Measurements from ENCODE around the gene ASH1L.
"Not testable (repeated sequence)": the region's sequence is repeated elsewhere in the genome, so short reads cannot be mapped to it uniquely, and the experiment has no call there.

Gene ASH1L

DNA sequence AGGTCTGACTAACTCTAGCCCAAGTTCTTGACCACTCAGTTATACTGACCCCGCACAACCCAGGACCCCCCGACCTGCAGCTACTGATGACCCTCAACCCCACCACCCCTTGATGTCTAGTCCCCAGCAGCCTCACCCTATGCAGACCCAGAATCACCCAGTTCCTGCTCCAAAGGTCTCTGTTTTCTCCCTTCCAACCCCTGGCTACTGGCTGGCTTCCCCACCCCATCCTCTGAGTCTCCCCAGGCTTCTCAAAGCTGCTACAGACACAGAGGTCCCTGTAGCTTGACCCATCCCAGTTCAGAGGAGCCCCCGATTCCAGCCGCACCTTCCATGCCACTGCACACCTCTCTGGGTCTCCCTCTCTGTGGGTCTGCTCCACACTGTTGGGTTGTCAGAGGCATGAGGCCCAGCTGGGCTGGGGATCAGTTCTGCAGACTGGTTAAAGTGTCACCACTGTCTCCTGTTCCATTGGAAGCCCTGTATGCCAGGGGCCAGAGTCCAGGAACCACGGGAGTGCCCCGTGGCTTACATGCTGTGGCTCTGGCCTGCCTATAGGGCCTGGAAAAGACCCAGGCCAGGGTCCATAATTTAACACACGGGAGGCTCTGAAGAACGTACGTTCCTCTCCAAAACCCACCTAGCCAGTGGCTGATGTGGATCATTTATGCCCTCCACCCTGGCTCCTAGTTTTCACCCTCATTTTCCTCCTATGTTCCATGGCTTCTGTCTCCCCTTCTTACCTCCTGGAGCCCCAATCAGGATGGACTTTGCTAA is 261.9 kb downstream of the ASH1L start:
- DNase-seq (ENCODE audit: insufficient read length, low spot score) (no peak), FAIRE-seq (no peak)
- TF ChIP-seq SPI1 (IDR thresholded peaks at IDR 0.05; ENCODE audit: low read depth, low read length), result no peak
- TF ChIP-seq POLR2AphosphoS5 (IDR thresholded peaks at IDR 0.05; ENCODE audit: low read depth, low read length), result no peak
- no peak for TF ChIP-seq TAF1 (IDR thresholded peaks at IDR 0.05; ENCODE audit: low read depth, low read length)
- no peak for TF ChIP-seq PAX5 (IDR thresholded peaks at IDR 0.05; ENCODE audit: insufficient read depth, low read length, severe bottlenecking)
- no peak for TF ChIP-seq POU2F2 (IDR thresholded peaks at IDR 0.05; ENCODE audit: low read depth, low read length)
- TF ChIP-seq POLR2A (IDR thresholded peaks at IDR 0.05; ENCODE audit: low read depth, low read length), result no peak

DNA sequence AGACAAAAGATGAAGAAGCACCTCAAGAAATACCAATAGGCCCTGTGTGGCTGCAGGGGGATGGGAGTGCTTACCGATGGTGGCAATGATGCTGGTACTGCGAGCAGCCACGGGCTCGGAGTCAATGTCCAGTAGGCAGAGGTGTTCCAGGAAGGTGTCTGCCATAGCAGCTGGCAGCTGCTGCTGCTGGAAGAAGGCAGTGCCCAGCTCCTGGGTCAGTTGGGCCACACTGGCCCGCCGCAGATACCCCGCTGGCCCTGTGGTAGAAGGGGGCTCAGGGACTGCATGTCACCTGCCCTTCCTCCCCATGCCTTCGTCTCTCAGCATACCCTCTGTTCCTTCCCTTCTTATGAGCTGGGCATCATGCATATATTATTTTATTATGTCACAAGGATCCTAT is 262.6 kb downstream of the ASH1L start:
- no peak for TF ChIP-seq POLR2A (IDR thresholded peaks at IDR 0.05; ENCODE audit: low read depth, low read length)
- FAIRE-seq (no peak), DNase-seq (ENCODE audit: insufficient read length, low spot score) (no peak)

- TF ChIP-seq POLR2AphosphoS5 (IDR thresholded peaks at IDR 0.05; ENCODE audit: low read depth, low read length), result no peak
- no peak for TF ChIP-seq PAX5 (IDR thresholded peaks at IDR 0.05; ENCODE audit: insufficient read depth, low read length, severe bottlenecking)
- no peak for TF ChIP-seq TAF1 (IDR thresholded peaks at IDR 0.05; ENCODE audit: low read depth, low read length)
- no peak for TF ChIP-seq POLR2A (IDR thresholded peaks at IDR 0.05; ENCODE audit: low read depth, low read length)
- no peak for TF ChIP-seq SPI1 (IDR thresholded peaks at IDR 0.05; ENCODE audit: low read depth, low read length)
- no peak for TF ChIP-seq POU2F2 (IDR thresholded peaks at IDR 0.05; ENCODE audit: low read depth, low read length)
- DNase-seq (ENCODE audit: insufficient read length, low spot score) (no peak), FAIRE-seq (no peak)
Observed at GRCh38 chr1:155297384-155297783, 265.2 kb downstream of the ASH1L start.

DNA sequence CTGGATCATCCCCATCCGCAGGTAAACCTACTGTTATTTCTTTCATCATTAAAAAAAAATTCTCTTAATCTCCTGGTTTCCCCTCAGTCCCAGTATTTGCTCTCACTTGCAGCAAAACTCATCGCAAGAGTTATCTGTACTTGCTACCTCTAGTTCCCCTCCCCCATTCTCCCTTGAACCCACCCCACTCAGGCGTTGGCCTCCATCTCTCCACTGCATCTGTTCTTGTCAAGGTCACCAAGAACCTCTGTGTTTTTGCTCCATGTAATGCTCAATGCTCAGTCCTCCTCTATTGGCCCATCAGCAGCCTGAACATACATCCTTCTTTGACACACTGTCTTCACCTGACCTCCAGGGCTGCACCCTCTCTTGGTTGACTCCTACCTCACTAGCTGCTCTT is 265.9 kb downstream of the ASH1L start:
- TF ChIP-seq POLR2A (IDR thresholded peaks at IDR 0.05; ENCODE audit: low read depth, low read length), result no peak
- no peak for TF ChIP-seq POU2F2 (IDR thresholded peaks at IDR 0.05; ENCODE audit: low read depth, low read length)
- no peak for TF ChIP-seq POLR2AphosphoS5 (IDR thresholded peaks at IDR 0.05; ENCODE audit: low read depth, low read length)
- TF ChIP-seq TAF1 (IDR thresholded peaks at IDR 0.05; ENCODE audit: low read depth, low read length), result no peak
- no peak for TF ChIP-seq PAX5 (IDR thresholded peaks at IDR 0.05; ENCODE audit: insufficient read depth, low read length, severe bottlenecking)
- TF ChIP-seq SPI1 (IDR thresholded peaks at IDR 0.05; ENCODE audit: low read depth, low read length), result no peak
- DNase-seq (ENCODE audit: insufficient read length, low spot score), result no peak
- FAIRE-seq, result no peak

DNA sequence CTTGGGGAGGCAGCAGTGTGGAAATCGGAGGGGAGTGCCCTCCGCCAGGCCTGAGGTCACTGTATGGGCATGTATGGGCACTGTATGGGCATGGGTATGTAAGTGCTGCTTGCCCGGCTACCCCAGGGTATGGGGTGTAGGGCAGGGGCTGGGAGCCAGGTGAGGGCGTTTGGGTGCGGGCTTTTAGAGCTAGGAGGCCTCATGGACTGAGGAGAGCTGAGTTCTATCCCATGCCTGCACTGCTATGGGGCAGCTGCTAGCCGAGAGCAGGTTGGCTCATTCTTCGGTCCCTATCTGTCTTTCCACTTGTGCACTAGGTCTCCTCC is 266.7 kb downstream of the ASH1L start:
- TF ChIP-seq POLR2A (IDR thresholded peaks at IDR 0.05; ENCODE audit: low read depth, low read length) (no peak), PAX5 (IDR thresholded peaks at IDR 0.05; ENCODE audit: insufficient read depth, low read length, severe bottlenecking) (no peak), SPI1 (IDR thresholded peaks at IDR 0.05; ENCODE audit: low read depth, low read length) (no peak), TAF1 (IDR thresholded peaks at IDR 0.05; ENCODE audit: low read depth, low read length) (no peak), POU2F2 (IDR thresholded peaks at IDR 0.05; ENCODE audit: low read depth, low read length) (no peak), POLR2AphosphoS5 (IDR thresholded peaks at IDR 0.05; ENCODE audit: low read depth, low read length) (no peak)
- no peak for DNase-seq (ENCODE audit: insufficient read length, low spot score)
- no peak for FAIRE-seq

GRCh38 chr1:155295183-155295941 is 267.2 kb downstream of the ASH1L start:
- FAIRE-seq (peak; percentile 5), DNase-seq (ENCODE audit: insufficient read length, low spot score) (no peak)
- TF ChIP-seq POLR2AphosphoS5 (IDR thresholded peaks at IDR 0.05; ENCODE audit: low read depth, low read length), result no peak
- no peak for TF ChIP-seq SPI1 (IDR thresholded peaks at IDR 0.05; ENCODE audit: low read depth, low read length)
- no peak for TF ChIP-seq POU2F2 (IDR thresholded peaks at IDR 0.05; ENCODE audit: low read depth, low read length)
- no peak for TF ChIP-seq PAX5 (IDR thresholded peaks at IDR 0.05; ENCODE audit: insufficient read depth, low read length, severe bottlenecking)

DNA sequence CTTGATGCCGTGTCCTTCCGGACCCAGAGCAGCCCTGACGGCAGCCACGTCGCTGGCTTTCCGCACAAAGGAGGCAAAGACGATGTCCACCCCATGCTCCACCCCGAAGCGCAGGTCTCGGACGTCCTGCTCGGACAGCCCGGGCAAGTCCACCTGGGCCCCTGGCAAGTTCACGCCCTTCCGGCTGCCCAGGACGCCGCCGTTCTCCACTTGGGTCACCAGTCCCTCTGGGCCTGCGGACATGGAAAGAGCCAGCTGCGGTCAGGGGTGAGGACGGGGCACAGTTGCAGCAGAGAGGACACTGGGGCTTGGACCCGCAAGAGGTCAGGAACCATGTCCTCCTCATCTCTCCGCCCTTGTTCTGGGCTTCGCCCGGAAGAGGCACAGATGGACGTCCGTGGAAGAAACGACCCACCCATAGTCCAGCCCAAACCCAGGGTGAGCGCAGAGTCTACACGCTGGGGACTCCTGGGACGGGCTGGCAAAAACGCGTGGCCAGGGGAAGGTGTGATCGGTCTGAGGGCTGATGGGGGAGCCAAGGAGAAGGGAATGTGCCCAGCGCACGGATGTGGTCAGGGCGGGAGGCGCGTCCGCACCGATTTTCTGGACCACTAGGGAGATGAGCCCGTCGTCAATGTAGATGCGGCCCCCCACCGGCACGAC is 268.0 kb downstream of the ASH1L start:
- DNase-seq (ENCODE audit: insufficient read length, low spot score) (no peak), FAIRE-seq (no peak)
- TF ChIP-seq POLR2AphosphoS5 (IDR thresholded peaks at IDR 0.05; ENCODE audit: low read depth, low read length) (no peak), PAX5 (IDR thresholded peaks at IDR 0.05; ENCODE audit: insufficient read depth, low read length, severe bottlenecking) (no peak), POU2F2 (IDR thresholded peaks at IDR 0.05; ENCODE audit: low read depth, low read length) (no peak), SPI1 (IDR thresholded peaks at IDR 0.05; ENCODE audit: low read depth, low read length) (no peak), TAF1 (IDR thresholded peaks at IDR 0.05; ENCODE audit: low read depth, low read length) (no peak), POLR2A (IDR thresholded peaks at IDR 0.05; ENCODE audit: low read depth, low read length) (no peak)

DNA sequence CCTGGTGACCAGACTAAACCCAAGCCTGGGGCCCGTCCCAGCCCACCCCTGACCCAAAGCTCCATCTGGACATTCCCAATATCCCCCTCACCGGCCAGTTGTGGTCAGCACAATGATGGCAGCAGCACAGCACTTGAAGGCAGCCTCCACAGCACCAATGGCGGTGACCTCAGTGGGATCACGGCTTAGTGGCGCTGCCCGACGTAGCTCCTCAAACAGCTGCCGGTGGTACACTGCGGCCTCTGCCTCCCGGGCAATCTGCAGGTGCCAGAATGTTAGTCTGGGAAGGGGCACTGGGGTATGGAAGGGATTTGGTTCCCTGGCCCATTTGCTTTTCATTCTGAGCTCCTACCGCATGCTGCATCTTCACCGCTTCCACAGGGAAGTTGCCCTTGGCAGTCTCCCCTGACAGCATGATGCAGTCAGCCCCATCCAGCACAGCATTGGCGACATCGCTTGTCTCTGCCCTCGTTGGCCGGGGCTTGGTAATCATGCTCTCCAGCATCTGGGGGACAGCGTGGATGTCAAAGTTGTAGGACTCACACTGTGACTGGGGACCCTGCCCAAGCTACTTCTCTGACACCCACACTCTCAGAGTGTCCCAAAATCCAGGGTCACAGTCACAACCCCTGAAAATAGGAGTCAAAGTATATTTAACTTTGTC is 269.4 kb downstream of the ASH1L start:
- TF ChIP-seq TAF1 (IDR thresholded peaks at IDR 0.05; ENCODE audit: low read depth, low read length) (no peak), POLR2AphosphoS5 (IDR thresholded peaks at IDR 0.05; ENCODE audit: low read depth, low read length) (no peak), SPI1 (IDR thresholded peaks at IDR 0.05; ENCODE audit: low read depth, low read length) (no peak), POLR2A (IDR thresholded peaks at IDR 0.05; ENCODE audit: low read depth, low read length) (no peak), POU2F2 (IDR thresholded peaks at IDR 0.05; ENCODE audit: low read depth, low read length) (no peak), PAX5 (IDR thresholded peaks at IDR 0.05; ENCODE audit: insufficient read depth, low read length, severe bottlenecking) (no peak)
- DNase-seq (ENCODE audit: insufficient read length, low spot score) (no peak), FAIRE-seq (no peak)

DNA sequence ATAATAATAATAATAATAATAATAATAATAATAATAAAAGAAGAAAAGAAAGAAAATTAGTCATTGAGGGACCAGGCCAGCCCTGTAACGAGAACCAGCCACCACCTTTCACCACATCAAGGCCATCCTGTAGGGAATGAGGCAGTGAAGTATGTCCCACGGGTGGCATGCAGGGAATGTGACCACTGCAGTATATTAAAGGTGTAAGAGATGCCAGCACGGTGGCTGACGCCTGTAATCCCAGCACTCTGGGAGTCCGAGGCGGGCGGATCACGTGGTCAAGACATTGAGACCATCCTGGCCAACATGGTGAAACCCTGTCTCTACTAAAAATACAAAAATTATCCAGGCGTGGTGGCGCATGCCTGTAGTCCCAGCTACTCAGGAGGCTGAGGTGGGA is 271.6 kb downstream of the ASH1L start:
- not testable (repeated sequence) for DNase-seq (ENCODE audit: insufficient read length, low spot score); FAIRE-seq

Data from GM12891 (cell line).